ENCODE measurements around the gene NEK6.

NEK6 gene

DNA sequence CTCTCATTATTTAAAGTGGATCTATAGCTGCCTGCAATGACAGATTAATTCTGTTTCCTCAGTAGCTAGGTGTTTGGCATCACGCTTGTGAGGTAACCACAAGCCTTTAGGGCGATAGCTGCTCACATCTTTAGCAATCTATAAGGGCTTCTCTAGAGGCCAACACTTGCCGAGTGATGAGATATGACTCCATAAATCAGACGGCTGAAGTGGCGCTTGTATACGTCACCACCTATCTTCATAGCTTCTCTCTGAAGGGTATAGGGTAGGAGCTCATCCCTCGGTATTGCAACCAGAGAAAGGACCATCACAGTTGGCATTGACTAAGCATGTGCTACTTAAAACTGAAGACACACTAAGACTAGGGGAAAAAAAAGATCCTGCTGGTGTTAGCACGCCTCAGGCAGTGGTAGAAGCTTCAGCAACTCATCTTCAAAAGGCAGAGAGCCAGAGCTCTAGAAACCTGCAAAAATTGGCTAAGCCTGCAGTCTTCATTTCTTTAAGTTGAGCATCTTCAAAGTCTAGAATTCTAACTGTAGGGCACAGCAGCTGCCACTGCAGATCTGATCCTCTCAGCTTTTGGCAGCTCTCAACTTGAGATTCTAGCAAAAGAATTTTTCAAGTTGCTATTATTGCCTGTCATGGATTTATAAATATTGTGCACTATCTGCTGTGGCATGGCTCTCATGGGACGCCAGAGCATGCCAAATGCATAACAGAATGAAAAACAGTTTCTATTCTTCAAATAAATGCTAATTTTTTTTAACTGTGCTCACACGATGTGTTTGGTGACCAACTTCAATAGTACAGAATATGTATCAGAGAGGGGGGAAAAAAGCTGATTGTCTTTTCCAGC lies 120.0 kb downstream of the NEK6 start:
- TF ChIP-seq, protein P1, sequence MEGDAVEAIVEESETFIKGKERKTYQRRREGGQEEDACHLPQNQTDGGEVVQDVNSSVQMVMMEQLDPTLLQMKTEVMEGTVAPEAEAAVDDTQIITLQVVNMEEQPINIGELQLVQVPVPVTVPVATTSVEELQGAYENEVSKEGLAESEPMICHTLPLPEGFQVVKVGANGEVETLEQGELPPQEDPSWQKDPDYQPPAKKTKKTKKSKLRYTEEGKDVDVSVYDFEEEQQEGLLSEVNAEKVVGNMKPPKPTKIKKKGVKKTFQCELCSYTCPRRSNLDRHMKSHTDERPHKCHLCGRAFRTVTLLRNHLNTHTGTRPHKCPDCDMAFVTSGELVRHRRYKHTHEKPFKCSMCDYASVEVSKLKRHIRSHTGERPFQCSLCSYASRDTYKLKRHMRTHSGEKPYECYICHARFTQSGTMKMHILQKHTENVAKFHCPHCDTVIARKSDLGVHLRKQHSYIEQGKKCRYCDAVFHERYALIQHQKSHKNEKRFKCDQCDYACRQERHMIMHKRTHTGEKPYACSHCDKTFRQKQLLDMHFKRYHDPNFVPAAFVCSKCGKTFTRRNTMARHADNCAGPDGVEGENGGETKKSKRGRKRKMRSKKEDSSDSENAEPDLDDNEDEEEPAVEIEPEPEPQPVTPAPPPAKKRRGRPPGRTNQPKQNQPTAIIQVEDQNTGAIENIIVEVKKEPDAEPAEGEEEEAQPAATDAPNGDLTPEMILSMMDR (IDR thresholded peaks at IDR 0.05; ENCODE audit: unreplicated experiment in 3 of 3): no peak

DNA sequence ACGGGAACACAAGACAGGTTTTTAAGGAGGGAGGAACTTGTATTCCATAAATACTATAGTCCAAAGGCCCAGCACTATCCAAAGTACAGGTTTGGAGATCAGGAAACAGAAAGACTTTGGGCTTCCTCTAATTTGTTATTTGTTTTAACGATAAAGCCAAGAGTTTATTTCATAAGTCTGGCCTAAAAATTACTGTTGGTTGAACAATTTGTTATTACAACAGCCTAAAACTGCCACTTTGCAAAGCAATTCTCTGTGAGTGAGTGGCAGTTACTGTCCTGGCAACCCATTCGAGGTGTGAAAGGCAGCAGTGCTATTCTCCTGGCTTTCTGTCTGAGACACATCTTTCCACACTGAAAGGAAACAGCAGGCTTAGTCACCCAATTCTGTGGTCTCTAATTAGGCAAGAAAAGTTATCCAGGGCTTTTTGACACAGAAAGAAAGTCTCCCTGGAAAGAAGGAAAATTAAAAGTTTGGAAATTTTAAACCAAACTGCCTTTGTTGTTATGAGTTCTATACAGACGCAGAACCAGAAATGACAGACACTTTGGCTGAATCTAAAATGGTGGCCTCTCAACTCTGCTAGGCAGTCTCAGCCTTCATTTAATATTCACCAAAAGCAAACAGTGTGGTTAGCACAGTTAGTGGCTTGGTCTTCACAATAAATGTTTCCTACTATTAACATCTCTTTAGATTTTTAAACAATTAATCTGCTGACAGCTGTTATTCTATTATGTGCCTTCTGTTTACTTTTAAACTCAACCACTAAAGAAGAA lies 123.6 kb downstream of the NEK6 start:
- H3K4me3 Mint-ChIP-seq: no peak overlapping the region
- H3K27ac Mint-ChIP-seq: no peak overlapping the region
- TF ChIP-seq, protein P1 (IDR thresholded peaks at IDR 0.05; ENCODE audit: unreplicated experiment in 3 of 3): no peak
- no peaks in the 10 kb centered on the region for H3K27me3 Mint-ChIP-seq (ENCODE audit: low read depth)
- H3K36me3 Mint-ChIP-seq (ENCODE audit: low read depth): peaks cover 33% of the 10 kb centered on the region
- H3K4me1 Mint-ChIP-seq: peaks cover 22% of the 10 kb centered on the region
- no peaks in the 10 kb centered on the region for H3K9me3 Mint-ChIP-seq

More for the DNA sequence above, 120.0 kb downstream of the NEK6 start:
- Mint-ChIP-seq H3K27ac (no peak overlapping the region), H3K36me3 (ENCODE audit: low read depth) (peaks cover 42% of the 10 kb centered on the region), H3K27me3 (ENCODE audit: low read depth) (no peaks in the 10 kb centered on the region), H3K4me3 (no peak overlapping the region), H3K4me1 (peaks cover 19% of the 10 kb centered on the region), H3K9me3 (peaks cover 4% of the 10 kb centered on the region)

DNA sequence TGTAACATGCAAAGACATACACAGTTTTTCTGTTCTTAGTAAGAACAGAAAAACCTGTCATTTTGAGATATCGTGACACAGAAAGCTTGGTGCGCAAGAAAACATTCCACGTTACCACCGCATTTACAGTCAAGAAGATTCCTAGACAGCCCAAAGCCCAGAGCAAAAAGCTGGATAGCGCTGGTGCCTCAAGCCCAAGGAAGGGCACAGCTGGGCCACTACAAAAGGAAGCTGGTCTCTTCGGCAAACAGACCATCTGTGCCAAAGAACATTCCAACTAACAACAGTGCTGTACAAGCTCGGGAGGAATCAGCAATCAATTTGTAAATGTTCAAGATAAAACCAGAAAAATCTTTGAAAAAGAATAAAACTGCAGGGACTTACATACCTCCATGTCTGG lies 126.5 kb downstream of the NEK6 start:
- Mint-ChIP-seq H3K27me3 (ENCODE audit: low read depth) (no peaks in the 10 kb centered on the region), H3K27ac (no peak overlapping the region), H3K36me3 (ENCODE audit: low read depth) (peaks cover 27% of the 10 kb centered on the region), H3K4me3 (no peak overlapping the region), H3K9me3 (no peaks in the 10 kb centered on the region), H3K4me1 (peaks cover 19% of the 10 kb centered on the region)
- TF ChIP-seq, protein P1 (IDR thresholded peaks at IDR 0.05; ENCODE audit: unreplicated experiment in 3 of 3): no peak

DNA sequence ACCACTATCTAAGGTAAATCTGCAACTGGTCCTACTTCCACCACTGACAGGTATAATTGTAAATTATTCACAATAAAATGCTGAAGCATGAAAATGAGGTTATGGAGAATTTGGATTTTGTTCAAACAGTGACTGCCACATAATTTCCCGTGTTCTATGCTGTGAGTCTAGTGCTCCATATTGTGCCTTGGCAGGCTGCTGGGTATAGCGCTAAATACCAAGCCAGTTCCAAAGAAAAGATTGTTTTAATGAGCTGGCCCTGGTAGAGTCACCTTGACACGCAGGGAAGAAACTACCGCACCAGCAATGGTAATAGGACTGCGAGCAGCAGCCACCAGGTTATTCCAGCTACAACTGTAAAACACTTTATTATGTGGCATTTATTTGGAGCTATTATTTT lies 127.1 kb downstream of the NEK6 start:
- H3K4me3 Mint-ChIP-seq: no peak overlapping the region
- TF ChIP-seq, protein P1 (IDR thresholded peaks at IDR 0.05; ENCODE audit: unreplicated experiment in 3 of 3): no peak
- H3K27ac Mint-ChIP-seq: no peak overlapping the region

DNA sequence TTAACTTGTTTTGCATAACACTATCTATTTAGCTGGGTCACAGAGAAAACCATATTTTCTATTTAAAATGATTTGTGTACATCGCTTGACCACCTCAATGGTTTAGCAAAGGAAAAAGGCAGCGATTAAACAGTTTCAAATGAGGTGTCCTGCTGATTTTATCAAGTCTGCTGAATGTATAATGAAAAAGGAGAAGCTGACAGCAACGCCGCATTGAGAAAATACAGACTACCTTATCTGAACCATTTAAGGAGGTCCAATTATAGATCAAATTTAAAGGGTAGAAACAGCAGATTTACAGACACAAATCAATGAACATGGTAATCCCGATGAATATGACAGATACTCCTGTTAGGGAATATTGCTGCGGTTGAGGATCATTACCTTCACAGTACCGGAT lies 127.9 kb downstream of the NEK6 start:
- Mint-ChIP-seq H3K27ac (no peak overlapping the region), H3K36me3 (ENCODE audit: low read depth) (peaks cover 20% of the 10 kb centered on the region), H3K4me1 (peaks cover 31% of the 10 kb centered on the region)

More for the DNA sequence above, 127.1 kb downstream of the NEK6 start:
- Mint-ChIP-seq H3K27me3 (ENCODE audit: low read depth) (no peaks in the 10 kb centered on the region), H3K4me1 (peaks cover 25% of the 10 kb centered on the region), H3K9me3 (no peaks in the 10 kb centered on the region), H3K36me3 (ENCODE audit: low read depth) (peaks cover 25% of the 10 kb centered on the region)

More for the DNA sequence above, 127.9 kb downstream of the NEK6 start:
- no peaks in the 10 kb centered on the region for H3K9me3 Mint-ChIP-seq
- H3K4me3 Mint-ChIP-seq: no peak overlapping the region
- no peaks in the 10 kb centered on the region for H3K27me3 Mint-ChIP-seq (ENCODE audit: low read depth)
- TF ChIP-seq, protein P1 (IDR thresholded peaks at IDR 0.05; ENCODE audit: unreplicated experiment in 3 of 3): no peak
